ENCODE results near the gene PIH1D2.
"Not testable (repeated sequence)": the region's sequence is repeated elsewhere in the genome, so short reads cannot be mapped to it uniquely, and the experiment has no call there.

The PIH1D2 gene

DNA sequence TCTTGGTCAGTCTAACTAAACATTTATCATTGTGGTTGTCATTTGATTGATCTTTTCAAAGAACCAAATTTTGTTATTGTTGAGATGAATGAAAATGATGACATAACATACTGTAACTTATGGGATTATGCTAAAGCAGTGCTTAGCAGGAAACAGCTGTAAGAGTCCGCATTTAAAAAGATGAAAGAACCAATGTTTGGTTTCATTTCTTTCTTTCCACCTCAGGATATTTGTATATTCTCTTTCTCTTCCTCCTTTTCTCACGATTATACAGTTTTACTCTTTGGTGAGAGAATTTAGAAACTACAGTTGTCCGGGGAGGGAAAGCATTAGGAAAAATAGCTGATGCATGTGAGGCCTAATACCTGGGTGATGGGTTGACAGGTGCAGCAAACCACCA, 23.1 kb downstream of the PIH1D2 start:
- no peaks in the 10 kb centered on the region for H3K79me1 ChIP-seq (ENCODE audit: low read length)
- no peak overlapping the region for H2AK5ac ChIP-seq (ENCODE audit: low read length)
- H3K36me3 ChIP-seq (ENCODE audit: control insufficient read depth, insufficient read depth, low read length): no peaks in the 10 kb centered on the region
- H3K27me3 ChIP-seq (ENCODE audit: insufficient read depth, low read length, poor library complexity): no peaks in the 10 kb centered on the region
- DNase-seq: no peak
- no peak overlapping the region for H2BK120ac ChIP-seq (ENCODE audit: low read depth, low read length)
- no peak overlapping the region for H3K56ac ChIP-seq (ENCODE audit: low read length)
- no peak overlapping the region for H3K27ac ChIP-seq (ENCODE audit: low read depth, low read length)
- no peak overlapping the region for H2BK5ac ChIP-seq (ENCODE audit: low read length)
- H2BK15ac ChIP-seq (replicated peaks; ENCODE audit: low read depth): no peak overlapping the region
- no peak overlapping the region for H4K8ac ChIP-seq (ENCODE audit: low read depth, low read length)
- no peak overlapping the region for H3K9ac ChIP-seq (ENCODE audit: low read length)
- H3K18ac ChIP-seq (ENCODE audit: low read length): no peak overlapping the region
- no peak overlapping the region for H4K5ac ChIP-seq (ENCODE audit: low read length)
- no peaks in the 10 kb centered on the region for H3K4me1 ChIP-seq (ENCODE audit: control insufficient read depth, low read depth, low read length)
- H3K4me2 ChIP-seq (ENCODE audit: low read length): no peak overlapping the region
- H3K4ac ChIP-seq (ENCODE audit: low read depth, low read length): no peak overlapping the region
- H3K23ac ChIP-seq (ENCODE audit: low read length): no peak overlapping the region
- no CpG with 5 or more reads among the region's 3 CpGs for WGBS (ENCODE audit: extremely low coverage, insufficient coverage, low lambda C conversion rate)
- no peak overlapping the region for H3K4me3 ChIP-seq (ENCODE audit: low read length)
- no peaks in the 10 kb centered on the region for H3K79me2 ChIP-seq (ENCODE audit: control insufficient read depth, insufficient read depth, low read length)

- no CpG with 5 or more reads among the region's 2 CpGs for WGBS (ENCODE audit: extremely low coverage, insufficient coverage, low lambda C conversion rate)
- Histone ChIP-seq H3K9ac (ENCODE audit: low read length) (no peak overlapping the region), H3K4ac (ENCODE audit: low read depth, low read length) (no peak overlapping the region), H2BK15ac (replicated peaks; ENCODE audit: low read depth) (no peak overlapping the region), H3K23ac (ENCODE audit: low read length) (no peak overlapping the region), H3K36me3 (ENCODE audit: control insufficient read depth, insufficient read depth, low read length) (no peaks in the 10 kb centered on the region), H3K79me2 (ENCODE audit: control insufficient read depth, insufficient read depth, low read length) (no peaks in the 10 kb centered on the region), H2AK5ac (ENCODE audit: low read length) (no peak overlapping the region), H3K56ac (ENCODE audit: low read length) (no peak overlapping the region), H3K79me1 (ENCODE audit: low read length) (no peaks in the 10 kb centered on the region), H3K27ac (ENCODE audit: low read depth, low read length) (no peak overlapping the region), H3K4me2 (ENCODE audit: low read length) (no peak overlapping the region), H4K5ac (ENCODE audit: low read length) (no peak overlapping the region), H2BK120ac (ENCODE audit: low read depth, low read length) (no peak overlapping the region), H3K27me3 (ENCODE audit: insufficient read depth, low read length, poor library complexity) (no peaks in the 10 kb centered on the region), H3K4me3 (ENCODE audit: low read length) (no peak overlapping the region), H3K18ac (ENCODE audit: low read length) (no peak overlapping the region), H2BK5ac (ENCODE audit: low read length) (no peak overlapping the region), H3K4me1 (ENCODE audit: control insufficient read depth, low read depth, low read length) (no peaks in the 10 kb centered on the region), H4K8ac (ENCODE audit: low read depth, low read length) (no peak overlapping the region)
- no peak for DNase-seq
Measured at GRCh38 chr11:112049777-112050176, 24.0 kb downstream of the PIH1D2 start.

DNA sequence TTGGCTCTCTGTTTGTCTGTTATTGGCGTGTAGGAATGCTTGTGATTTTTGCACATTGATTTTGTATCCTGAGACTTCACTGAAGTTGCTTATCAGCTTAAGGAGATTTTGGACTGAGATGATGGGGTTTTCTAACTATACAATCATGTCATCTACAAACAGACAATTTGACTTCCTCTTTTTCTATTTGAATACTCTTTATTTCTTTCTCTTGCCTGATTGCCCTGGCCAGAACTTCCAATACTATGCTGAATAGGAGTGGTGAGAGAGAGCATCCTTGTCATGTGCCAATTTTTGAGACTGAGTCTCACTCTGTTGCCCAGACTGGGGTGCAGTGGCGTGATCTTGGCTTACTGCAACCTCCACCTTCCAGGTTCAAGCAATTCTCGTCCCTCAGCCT, 25.6 kb downstream of the PIH1D2 start:
- H3K56ac ChIP-seq (ENCODE audit: low read length); H3K27me3 ChIP-seq (ENCODE audit: insufficient read depth, low read length, poor library complexity); H4K5ac ChIP-seq (ENCODE audit: low read length); H2BK15ac ChIP-seq (replicated peaks; ENCODE audit: low read depth); H3K9ac ChIP-seq (ENCODE audit: low read length); H3K4me1 ChIP-seq (ENCODE audit: control insufficient read depth, low read depth, low read length); H3K27ac ChIP-seq (ENCODE audit: low read depth, low read length); DNase-seq; H3K79me2 ChIP-seq (ENCODE audit: control insufficient read depth, insufficient read depth, low read length); H2AK5ac ChIP-seq (ENCODE audit: low read length); H3K4me2 ChIP-seq (ENCODE audit: low read length); H2BK5ac ChIP-seq (ENCODE audit: low read length); H3K4ac ChIP-seq (ENCODE audit: low read depth, low read length); H3K4me3 ChIP-seq (ENCODE audit: low read length); H2BK120ac ChIP-seq (ENCODE audit: low read depth, low read length); H3K79me1 ChIP-seq (ENCODE audit: low read length); H3K18ac ChIP-seq (ENCODE audit: low read length); H3K36me3 ChIP-seq (ENCODE audit: control insufficient read depth, insufficient read depth, low read length); H4K8ac ChIP-seq (ENCODE audit: low read depth, low read length); H3K23ac ChIP-seq (ENCODE audit: low read length): not testable (repeated sequence)
- WGBS (ENCODE audit: extremely low coverage, insufficient coverage, low lambda C conversion rate): no CpG with 5 or more reads among the region's 3 CpGs

DNA sequence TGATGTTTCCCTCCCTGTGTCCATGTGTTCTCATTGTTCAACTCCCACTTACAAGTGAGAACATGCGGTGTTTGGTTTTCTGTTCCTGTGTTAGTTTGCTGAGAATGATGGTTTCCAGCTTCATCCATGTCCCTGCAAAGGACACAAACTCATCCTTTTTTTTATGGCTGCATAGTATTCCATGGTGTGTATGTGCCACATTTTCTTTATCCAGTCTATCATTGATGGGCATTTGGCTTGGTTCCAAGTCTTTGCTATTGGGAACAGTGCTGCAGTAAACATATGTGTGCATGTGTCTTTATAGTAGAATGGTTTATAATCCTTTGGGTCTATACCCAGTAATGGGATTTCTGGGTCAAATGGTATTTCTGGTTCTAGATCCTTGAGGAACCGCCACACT, 27.2 kb downstream of the PIH1D2 start:
- H3K4me2 ChIP-seq (ENCODE audit: low read length); H3K23ac ChIP-seq (ENCODE audit: low read length); DNase-seq; H2BK5ac ChIP-seq (ENCODE audit: low read length); H4K5ac ChIP-seq (ENCODE audit: low read length); H3K9ac ChIP-seq (ENCODE audit: low read length); H2BK15ac ChIP-seq (replicated peaks; ENCODE audit: low read depth); H4K8ac ChIP-seq (ENCODE audit: low read depth, low read length); H3K4me1 ChIP-seq (ENCODE audit: control insufficient read depth, low read depth, low read length); H2AK5ac ChIP-seq (ENCODE audit: low read length); H3K27ac ChIP-seq (ENCODE audit: low read depth, low read length); H3K56ac ChIP-seq (ENCODE audit: low read length); H3K79me1 ChIP-seq (ENCODE audit: low read length); H2BK120ac ChIP-seq (ENCODE audit: low read depth, low read length); H3K4ac ChIP-seq (ENCODE audit: low read depth, low read length); H3K79me2 ChIP-seq (ENCODE audit: control insufficient read depth, insufficient read depth, low read length); H3K36me3 ChIP-seq (ENCODE audit: control insufficient read depth, insufficient read depth, low read length); H3K4me3 ChIP-seq (ENCODE audit: low read length); H3K27me3 ChIP-seq (ENCODE audit: insufficient read depth, low read length, poor library complexity); H3K18ac ChIP-seq (ENCODE audit: low read length): not testable (repeated sequence)
- no CpG with 5 or more reads among the region's 2 CpGs for WGBS (ENCODE audit: extremely low coverage, insufficient coverage, low lambda C conversion rate)

GRCh38 chr11:112044961-112045360, 28.9 kb downstream of the PIH1D2 start:
- H3K79me2 ChIP-seq (ENCODE audit: control insufficient read depth, insufficient read depth, low read length): no peaks in the 10 kb centered on the region
- H3K4me1 ChIP-seq (ENCODE audit: control insufficient read depth, low read depth, low read length): no peaks in the 10 kb centered on the region
- no peak overlapping the region for H2AK5ac ChIP-seq (ENCODE audit: low read length)
- DNase-seq: no peak
- no peak overlapping the region for H2BK15ac ChIP-seq (replicated peaks; ENCODE audit: low read depth)
- no peak overlapping the region for H3K4me2 ChIP-seq (ENCODE audit: low read length)
- H4K5ac ChIP-seq (ENCODE audit: low read length): no peak overlapping the region
- peaks cover 3% of the 10 kb centered on the region for H3K36me3 ChIP-seq (ENCODE audit: control insufficient read depth, insufficient read depth, low read length)
- no peak overlapping the region for H3K18ac ChIP-seq (ENCODE audit: low read length)
- no peak overlapping the region for H4K8ac ChIP-seq (ENCODE audit: low read depth, low read length)
- no peak overlapping the region for H3K23ac ChIP-seq (ENCODE audit: low read length)
- no peak overlapping the region for H2BK120ac ChIP-seq (ENCODE audit: low read depth, low read length)
- H3K79me1 ChIP-seq (ENCODE audit: low read length): peaks cover 2% of the 10 kb centered on the region
- H3K27me3 ChIP-seq (ENCODE audit: insufficient read depth, low read length, poor library complexity): no peaks in the 10 kb centered on the region
- no peak overlapping the region for H3K9ac ChIP-seq (ENCODE audit: low read length)
- no peak overlapping the region for H2BK5ac ChIP-seq (ENCODE audit: low read length)
- H3K4me3 ChIP-seq (ENCODE audit: low read length): no peak overlapping the region
- no peak overlapping the region for H3K56ac ChIP-seq (ENCODE audit: low read length)
- H3K4ac ChIP-seq (ENCODE audit: low read depth, low read length): no peak overlapping the region
- H3K27ac ChIP-seq (ENCODE audit: low read depth, low read length): no peak overlapping the region
- WGBS (ENCODE audit: extremely low coverage, insufficient coverage, low lambda C conversion rate): no CpG with 5 or more reads among the region's 4 CpGs

GRCh38 chr11:112042961-112043304, 30.9 kb downstream of the PIH1D2 start:
- Histone ChIP-seq H3K18ac (ENCODE audit: low read length) (no peak overlapping the region), H3K4ac (ENCODE audit: low read depth, low read length) (no peak overlapping the region), H4K8ac (ENCODE audit: low read depth, low read length) (no peak overlapping the region), H2BK120ac (ENCODE audit: low read depth, low read length) (no peak overlapping the region), H3K4me2 (ENCODE audit: low read length) (no peak overlapping the region), H3K27me3 (ENCODE audit: insufficient read depth, low read length, poor library complexity) (no peaks in the 10 kb centered on the region), H3K9ac (ENCODE audit: low read length) (no peak overlapping the region), H3K36me3 (ENCODE audit: control insufficient read depth, insufficient read depth, low read length) (peaks cover 4% of the 10 kb centered on the region), H2BK15ac (replicated peaks; ENCODE audit: low read depth) (no peak overlapping the region), H2BK5ac (ENCODE audit: low read length) (no peak overlapping the region), H3K23ac (ENCODE audit: low read length) (no peak overlapping the region), H2AK5ac (ENCODE audit: low read length) (no peak overlapping the region), H3K4me3 (ENCODE audit: low read length) (no peak overlapping the region), H3K79me1 (ENCODE audit: low read length) (peaks cover 2% of the 10 kb centered on the region), H4K5ac (ENCODE audit: low read length) (no peak overlapping the region), H3K79me2 (ENCODE audit: control insufficient read depth, insufficient read depth, low read length) (no peaks in the 10 kb centered on the region), H3K56ac (ENCODE audit: low read length) (no peak overlapping the region), H3K27ac (ENCODE audit: low read depth, low read length) (no peak overlapping the region), H3K4me1 (ENCODE audit: control insufficient read depth, low read depth, low read length) (no peaks in the 10 kb centered on the region)
- DNase-seq: no peak
- no CpG with 5 or more reads among the region's 2 CpGs for WGBS (ENCODE audit: extremely low coverage, insufficient coverage, low lambda C conversion rate)
